ENCODE results near the gene PRSS53.

PRSS53 gene

DNA sequence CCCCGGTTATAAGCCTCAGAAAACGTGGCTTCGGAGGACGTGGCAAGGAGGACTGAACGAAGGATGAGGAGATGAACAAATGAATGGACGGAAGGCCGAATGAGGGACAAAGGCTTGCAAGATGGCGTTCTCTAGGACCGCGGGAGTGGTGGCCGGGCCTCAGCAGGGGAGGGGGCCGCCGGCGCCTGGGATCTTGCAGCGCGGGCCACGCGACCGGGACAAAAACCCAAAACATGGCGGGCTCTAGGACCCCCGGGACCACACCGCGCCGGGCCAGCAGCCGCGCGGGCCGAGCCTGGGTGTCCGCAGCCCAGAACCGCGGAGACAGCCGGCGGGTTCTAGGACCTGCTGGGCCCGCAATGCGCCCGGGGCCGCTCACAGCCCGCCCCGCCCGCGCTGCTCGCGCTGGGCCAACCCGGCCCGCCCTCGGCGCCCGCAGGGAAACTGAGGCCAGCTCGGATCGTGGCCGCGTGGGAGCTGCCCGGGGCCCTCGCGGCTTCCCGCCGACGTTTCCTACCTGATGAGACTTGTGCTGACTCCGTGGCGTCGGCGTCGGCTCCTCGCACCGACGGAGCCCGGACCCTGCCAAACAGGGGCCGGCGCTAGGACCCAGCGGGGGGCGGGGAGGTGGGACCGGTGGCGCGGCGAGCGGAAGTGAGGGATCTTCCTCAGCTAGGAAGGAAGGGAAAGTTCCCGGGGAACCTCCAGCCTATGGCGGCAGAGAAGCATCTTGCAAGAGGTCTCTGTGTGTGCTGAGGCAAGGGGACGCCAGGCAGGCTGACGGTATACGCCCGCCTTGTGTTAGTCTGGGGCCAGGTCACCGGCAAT, 15.4 kb downstream of the PRSS53 start:
- peak overlapping the region; percentile 95 for H3K4me3 ChIP-seq (ENCODE audit: control insufficient read depth, low read depth, low read length)
- TF ChIP-seq, protein P1, sequence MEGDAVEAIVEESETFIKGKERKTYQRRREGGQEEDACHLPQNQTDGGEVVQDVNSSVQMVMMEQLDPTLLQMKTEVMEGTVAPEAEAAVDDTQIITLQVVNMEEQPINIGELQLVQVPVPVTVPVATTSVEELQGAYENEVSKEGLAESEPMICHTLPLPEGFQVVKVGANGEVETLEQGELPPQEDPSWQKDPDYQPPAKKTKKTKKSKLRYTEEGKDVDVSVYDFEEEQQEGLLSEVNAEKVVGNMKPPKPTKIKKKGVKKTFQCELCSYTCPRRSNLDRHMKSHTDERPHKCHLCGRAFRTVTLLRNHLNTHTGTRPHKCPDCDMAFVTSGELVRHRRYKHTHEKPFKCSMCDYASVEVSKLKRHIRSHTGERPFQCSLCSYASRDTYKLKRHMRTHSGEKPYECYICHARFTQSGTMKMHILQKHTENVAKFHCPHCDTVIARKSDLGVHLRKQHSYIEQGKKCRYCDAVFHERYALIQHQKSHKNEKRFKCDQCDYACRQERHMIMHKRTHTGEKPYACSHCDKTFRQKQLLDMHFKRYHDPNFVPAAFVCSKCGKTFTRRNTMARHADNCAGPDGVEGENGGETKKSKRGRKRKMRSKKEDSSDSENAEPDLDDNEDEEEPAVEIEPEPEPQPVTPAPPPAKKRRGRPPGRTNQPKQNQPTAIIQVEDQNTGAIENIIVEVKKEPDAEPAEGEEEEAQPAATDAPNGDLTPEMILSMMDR (IDR thresholded peaks at IDR 0.05; ENCODE audit: control insufficient read depth, insufficient read depth, low read depth, low read length, missing control alignments) = no peak
- peak; percentile 52 for DNase-seq (ENCODE audit: low read depth)

DNA sequence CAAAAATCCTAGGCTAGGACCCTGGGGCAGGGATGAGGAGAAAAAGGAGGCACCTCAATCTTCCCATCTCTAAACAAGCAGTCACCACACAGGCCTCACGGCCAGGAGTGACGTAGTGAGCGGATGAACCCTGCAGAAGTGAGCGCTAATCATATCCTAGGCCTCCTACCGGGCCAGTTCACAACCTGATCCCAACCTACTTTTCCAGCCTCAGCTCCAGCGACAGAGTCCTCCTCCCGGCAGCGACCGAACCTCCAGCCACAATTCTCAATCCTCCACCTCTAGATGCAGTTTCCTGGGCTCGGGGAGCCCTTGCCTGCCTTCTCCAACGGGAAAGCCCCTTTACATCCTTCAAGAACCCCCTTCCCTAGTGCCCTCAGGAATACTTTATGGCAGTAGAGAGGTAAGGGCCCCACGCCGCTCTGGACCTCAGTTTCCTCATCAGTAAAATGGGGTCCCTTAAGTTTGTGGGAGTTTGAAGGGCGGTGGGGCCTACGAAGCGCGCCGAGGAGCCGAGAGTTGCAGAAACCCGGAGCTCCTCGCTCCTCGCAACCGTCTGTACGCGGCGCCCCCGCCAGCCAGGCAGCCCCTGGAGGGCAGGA, 16.1 kb downstream of the PRSS53 start:
- no peak for DNase-seq (ENCODE audit: low read depth)
- H3K4me3 ChIP-seq (ENCODE audit: control insufficient read depth, low read depth, low read length) = peak overlapping the region; percentile 95
- TF ChIP-seq, protein P1 (IDR thresholded peaks at IDR 0.05; ENCODE audit: control insufficient read depth, insufficient read depth, low read depth, low read length, missing control alignments) = no peak

DNA sequence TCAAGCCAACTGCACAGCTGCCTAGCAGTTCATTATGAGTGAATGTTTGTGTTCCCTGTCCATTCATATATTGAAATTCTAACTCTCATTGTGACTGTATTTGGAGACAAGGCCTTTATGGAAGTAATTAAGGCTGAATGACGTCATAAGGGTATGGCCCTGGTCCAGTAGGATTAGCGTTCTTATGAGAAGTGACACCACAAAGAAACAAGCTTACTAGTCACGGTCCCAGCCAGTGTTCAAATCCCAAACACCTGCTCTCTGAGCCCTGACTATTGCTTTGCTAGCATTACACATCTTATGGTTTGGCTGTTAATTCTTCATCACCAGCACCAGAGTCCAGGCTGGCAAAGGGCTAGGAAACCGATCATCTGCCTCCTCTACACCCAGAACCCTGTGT, 16.9 kb downstream of the PRSS53 start:
- DNase-seq (ENCODE audit: low read depth) = peak; percentile 76
- peak overlapping the region; percentile 95 for H3K4me3 ChIP-seq (ENCODE audit: control insufficient read depth, low read depth, low read length)

DNA sequence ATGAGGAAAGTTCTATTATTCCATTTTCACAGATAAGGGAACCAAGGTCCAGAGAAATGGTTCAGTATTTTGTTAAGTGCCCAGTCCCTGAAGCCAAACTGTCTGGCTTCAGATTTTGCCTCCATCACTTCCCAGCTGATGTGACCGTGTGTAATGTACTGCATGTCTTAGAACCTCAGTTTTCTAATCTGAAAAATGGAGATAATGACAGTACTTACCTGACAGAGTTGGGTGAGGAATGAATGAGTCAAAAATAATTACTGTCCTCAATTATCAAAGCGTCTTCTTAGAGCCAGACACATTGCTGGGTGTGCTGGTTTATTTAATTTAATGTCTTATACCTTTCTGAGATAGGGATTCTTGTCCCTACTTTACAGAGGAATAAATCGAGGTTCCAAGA, 21.4 kb downstream of the PRSS53 start:
- no peak overlapping the region for H3K4me3 ChIP-seq (ENCODE audit: control insufficient read depth, low read depth, low read length)
- TF ChIP-seq, protein P1 (IDR thresholded peaks at IDR 0.05; ENCODE audit: control insufficient read depth, insufficient read depth, low read depth, low read length, missing control alignments) = no peak

More for the DNA sequence above, 16.9 kb downstream of the PRSS53 start:
- TF ChIP-seq, protein P1 (IDR thresholded peaks at IDR 0.05; ENCODE audit: control insufficient read depth, insufficient read depth, low read depth, low read length, missing control alignments) = no peak

DNA sequence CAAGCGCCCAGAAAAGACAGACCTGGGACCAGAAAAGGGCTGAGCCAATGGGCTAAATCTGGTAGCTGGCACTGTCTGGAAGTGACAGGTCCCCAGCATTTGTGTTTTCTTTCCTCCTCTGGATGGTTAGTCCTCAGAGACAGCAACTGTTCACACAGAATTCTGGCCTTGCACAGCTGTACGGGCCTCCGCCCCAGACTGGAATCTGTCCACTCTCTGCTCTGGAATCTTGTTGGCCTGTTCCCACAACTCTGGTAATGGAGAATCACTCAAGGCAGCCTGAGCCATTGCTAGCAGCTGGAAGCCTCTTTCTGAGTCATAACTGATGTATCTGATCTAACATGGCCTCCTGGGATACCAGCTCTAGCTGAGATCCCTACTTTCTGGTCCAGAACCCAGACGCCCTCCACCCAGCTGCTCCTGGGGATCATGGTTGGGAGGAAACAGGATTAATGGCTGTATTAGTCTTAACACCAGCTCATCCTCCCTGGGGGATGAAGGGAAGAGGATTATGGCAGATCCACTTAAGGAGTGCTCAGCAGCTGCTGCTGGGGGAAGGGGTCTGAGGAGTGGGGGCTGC, 23.8 kb downstream of the PRSS53 start:
- peak; percentile 86 for DNase-seq (ENCODE audit: low read depth)
- TF ChIP-seq, protein P1 (IDR thresholded peaks at IDR 0.05; ENCODE audit: control insufficient read depth, insufficient read depth, low read depth, low read length, missing control alignments) = no peak
- no peak overlapping the region; the same call in none of the 2 replicates for H3K4me3 ChIP-seq (ENCODE audit: control insufficient read depth, low read depth, low read length)

More for the DNA sequence above, 21.4 kb downstream of the PRSS53 start:
- DNase-seq (ENCODE audit: low read depth) = no peak

DNA sequence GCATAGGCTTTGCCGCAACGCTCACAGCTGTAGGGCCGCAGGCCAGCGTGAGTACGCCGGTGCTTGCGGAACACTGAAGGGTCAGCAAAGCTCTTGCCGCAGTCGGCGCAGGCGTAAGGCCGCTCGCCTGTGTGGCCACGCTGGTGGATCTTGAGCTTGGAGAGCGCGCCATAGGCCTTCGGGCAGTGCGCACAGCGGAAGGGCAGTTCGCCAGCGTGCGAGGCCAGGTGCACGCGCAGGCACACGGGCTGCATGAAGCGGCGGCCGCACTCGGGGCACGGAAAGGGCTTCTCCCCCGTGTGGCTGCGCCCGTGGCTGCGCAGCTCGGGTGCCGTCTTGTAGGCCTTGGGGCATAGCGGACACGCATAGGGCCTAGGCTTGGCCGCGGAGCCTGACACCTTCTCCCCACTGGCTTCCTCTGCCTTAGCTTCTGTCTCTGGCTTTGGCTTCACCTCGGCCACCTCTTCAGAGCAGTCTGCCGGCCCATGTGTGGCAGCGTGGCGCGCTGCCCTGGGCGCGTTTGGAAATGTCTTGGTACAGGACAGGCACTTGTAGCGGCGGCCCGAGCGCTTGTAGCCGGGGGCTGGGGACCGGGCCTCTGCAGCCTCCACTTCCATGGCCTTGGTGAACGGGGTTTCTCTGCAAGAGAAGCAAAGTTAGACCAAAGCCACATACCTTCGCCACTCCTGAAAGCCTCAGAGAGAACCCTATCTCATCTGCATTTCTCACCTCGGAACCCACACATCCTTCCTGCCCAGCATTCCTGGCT, 24.7 kb downstream of the PRSS53 start:
- no peak overlapping the region for H3K4me3 ChIP-seq (ENCODE audit: control insufficient read depth, low read depth, low read length)
- DNase-seq (ENCODE audit: low read depth) = no peak
- TF ChIP-seq, protein P1 (IDR thresholded peaks at IDR 0.05; ENCODE audit: control insufficient read depth, insufficient read depth, low read depth, low read length, missing control alignments) = no peak

Measured in AG09309 (cell line).